M059J (cell line): ENCODE results near the gene HRH1. TPM values are rescaled to one million over a fixed set of nuclear protein-coding genes. Genes with fewer than 3 reads are reported as not detected.
"Not testable (repeated sequence)": the region's sequence is repeated elsewhere in the genome, so short reads cannot be mapped to it uniquely, and the experiment has no call there.

Experiments used
- DNase-seq: peaks from one replicate; pipeline ENCODE4 v3.0.0-alpha.2; 2012; ENCODE audit warnings: low read depth
- total RNA-seq: library from RNA; depleted of rRNA; stranded (reverse); fragments of >200 nt; shearing (Covaris generic); gene quantifications from 2 replicates; pipeline ENCODE4 v1.2.3, GENCODE V29; 2014

Gene HRH1
- total RNA-seq, 1 experiment from 2014 or later = 21.8 TPM

DNA sequence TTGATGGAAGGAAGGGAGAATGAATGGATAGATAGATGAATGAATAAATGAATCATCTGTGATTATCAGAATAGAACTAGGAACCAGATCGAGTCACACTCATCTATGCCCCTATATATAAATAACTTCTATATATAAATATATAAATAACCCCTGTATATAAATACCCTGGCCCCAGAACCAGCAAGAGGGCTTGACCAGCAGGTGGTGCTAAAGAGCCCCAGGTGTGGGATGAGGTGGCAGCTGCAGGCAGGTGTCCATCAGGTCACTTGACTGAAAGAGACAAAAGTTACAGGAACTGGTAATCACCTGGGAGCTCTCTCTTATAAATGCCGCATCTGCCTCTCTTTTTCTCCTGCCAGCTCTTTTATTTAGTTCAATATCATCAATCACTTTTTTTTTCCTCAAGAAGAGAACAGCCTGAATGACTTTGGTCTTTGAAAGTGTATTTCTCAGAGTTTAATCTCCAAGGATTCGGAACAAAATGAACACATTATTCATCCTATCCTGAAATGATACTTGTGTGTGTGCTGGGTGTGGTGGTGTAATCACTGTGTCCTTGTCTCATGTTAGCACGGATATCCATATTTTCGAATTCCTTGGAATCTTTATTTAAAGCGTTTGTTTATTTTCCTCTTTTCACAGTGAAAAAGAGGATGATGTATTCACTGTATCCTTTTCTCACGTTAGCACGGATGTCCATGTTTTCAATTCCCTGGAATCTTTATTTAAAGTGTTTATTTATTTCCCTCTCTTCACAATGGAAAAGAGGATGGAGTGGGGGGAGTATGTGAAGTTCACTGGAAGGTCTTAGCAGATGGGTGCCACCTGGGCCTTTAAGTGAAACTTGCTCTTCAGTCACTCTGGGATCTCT is 82.5 kb downstream of the HRH1 start:
- DNase-seq = peak; percentile 52

DNA sequence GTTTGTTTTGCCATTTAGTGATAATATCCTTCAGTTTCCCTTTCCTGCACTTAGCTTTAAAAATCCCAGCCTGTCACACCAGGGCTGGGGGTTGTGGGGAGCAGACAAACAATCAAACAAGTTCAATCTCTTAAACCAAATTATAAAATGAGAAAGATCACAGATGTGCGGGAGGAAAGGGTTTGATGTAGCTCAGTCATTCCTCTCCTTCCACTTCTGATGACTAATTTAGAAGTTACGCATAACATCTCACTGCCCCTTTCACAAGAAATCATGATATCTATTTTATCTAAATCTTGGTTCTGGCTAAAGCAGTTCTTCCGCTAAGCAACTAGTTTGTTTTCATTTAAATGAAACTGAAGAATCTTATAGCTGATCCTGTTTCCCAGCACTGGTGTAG is 83.8 kb downstream of the HRH1 start:
- peak; percentile 90 for DNase-seq

DNA sequence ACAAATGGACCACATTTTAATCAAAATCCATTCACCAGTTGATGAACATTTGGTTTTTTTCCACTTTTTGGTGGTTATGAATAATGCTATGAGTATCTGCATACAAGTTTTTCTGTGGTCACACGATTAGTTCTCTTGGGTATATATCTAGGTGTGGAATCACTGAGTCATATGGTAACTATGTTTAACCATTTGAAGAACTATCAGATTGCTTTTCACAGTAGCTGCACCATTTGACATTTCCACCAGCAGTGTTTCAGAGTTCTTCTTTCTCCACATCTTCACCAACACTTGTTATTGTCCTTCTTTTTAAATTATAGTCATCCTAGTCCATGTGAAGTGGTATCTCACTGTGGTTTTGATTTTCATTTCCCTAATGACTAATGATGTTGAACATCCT is 84.6 kb downstream of the HRH1 start:
- DNase-seq = peak; percentile 94

DNA sequence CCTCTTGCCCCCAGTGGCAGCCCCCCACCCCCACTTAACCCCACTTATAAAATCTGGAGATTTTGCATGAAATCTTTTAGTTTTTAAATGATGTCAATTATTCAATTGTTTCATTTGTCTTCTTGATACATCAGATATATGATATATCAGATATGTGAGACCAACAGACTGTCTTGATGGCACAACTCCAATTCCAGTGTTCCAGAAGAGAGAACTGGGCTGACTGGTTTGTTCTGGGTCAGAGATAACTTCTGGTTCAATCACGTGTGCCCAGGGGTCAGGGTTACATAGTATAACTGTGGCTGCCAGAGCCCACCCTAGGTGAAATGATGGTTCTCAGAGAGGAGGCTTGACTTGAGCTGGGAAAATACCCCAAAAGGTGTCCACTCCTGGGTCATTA is 85.5 kb downstream of the HRH1 start:
- DNase-seq = no peak

DNA sequence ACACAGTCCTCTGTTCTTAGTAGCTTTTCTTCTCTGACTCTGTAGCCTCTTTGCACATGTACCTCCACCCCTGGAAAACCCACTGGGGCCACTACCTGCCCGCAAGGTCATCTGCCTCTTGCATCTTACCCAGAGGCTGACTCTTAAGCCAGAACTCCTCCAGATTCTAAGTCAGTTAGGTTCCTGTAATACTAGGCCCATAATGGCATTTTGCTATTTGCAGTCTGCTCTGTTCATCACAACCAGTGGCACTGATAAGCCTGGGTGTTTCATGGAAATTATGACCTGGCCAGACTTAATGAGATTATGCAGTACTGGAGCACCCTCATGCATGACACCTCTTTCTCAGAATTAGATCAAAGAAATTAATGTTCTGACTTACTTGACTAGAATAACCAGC is 86.2 kb downstream of the HRH1 start:
- DNase-seq = no peak

DNA sequence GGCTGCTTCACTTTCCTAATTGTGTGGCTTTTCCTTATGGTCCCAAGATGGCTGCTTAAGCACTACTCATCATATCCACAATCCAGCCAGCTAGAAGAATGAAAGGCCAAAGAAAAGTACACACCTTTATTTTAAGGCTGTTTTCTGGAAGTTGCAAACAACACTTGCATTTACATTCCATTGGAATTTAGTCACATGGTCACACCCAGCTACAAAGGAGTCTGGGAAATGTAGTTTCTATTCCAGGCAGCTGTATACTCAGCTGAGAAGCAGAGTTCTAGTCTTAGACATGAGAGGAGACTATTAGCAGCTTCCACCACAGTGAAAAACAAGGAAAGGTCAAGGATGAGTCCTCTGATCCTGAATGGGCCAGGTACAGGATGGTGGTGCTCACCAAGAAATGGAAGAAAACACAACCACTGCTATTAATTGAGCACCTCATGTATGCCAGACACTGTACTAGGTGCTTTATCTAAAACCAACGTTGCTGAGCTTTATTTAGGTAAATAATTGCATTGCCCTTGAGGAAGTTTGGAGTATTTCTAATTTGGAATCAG is 89.9 kb downstream of the HRH1 start:
- DNase-seq = peak; percentile 39

DNA sequence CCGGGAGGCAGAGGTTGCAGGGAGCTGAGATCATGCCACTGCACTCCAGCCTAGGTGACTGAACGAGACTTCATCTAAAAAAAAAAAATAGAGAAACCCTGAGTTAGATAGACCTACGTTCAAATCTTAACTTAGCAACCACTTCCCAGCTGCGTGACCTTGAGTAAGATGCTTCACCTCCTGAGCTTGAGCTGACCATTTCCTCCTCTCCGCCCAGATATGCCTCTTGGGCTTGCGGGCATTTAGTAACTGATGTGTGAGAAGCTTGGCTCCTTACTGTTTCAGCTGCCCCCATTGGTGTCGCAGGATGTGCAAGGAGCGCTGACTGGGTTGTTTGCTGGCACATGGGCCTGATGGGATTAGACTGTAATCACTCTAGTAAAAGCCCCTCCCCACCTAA is 91.0 kb downstream of the HRH1 start:
- DNase-seq = no peak

DNA sequence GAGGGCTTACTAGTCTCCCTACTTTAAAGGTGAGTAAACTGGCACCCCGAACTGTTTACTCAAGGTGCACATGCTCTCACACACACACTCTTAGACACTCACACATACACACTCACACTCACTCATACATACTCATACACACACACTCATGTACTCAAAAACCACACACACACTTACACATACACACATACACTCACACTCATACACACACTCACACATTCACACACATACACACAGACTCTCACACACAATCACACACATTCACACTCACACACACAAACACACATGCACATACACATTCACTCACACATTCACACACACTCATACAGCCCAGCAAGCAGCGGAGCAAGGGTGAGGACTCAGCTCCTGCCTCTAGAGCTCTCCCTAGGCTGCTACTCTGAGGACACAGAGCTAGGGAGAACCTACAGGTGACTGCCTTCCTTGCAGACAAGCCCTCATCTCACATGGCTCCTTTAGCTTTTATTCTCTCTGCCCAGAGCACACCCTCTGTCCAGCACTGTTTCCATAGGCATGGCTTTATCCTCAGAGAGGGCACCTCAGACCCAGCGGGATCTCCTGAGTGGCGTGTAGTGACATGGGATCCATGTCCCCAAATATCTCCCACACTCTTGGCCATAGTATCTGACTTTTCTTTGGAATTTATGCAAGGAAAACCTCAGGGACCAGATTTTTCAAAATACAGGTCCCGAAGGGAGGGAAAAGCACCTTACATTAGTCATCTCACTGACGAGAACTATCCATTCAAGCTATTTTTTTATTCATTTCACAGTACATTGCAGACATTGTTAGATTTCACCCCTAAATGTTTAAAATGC is 91.8 kb downstream of the HRH1 start:
- DNase-seq = peak; percentile 29

DNA sequence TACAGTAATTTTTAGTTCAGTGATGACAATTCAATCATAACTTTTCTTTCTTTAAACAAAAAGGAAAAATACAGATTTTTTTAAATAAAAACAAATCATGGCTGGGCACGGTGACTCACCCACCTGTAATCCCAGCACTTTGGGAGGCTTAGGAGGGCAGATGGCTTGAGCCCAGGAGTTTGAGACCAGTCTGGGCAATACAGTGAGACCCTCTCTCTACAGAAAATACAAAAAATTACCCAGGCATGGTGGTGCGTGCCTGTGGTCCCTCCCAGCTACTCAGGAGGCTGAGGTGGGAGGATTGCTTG is 92.3 kb downstream of the HRH1 start:
- peak; percentile 34 for DNase-seq

DNA sequence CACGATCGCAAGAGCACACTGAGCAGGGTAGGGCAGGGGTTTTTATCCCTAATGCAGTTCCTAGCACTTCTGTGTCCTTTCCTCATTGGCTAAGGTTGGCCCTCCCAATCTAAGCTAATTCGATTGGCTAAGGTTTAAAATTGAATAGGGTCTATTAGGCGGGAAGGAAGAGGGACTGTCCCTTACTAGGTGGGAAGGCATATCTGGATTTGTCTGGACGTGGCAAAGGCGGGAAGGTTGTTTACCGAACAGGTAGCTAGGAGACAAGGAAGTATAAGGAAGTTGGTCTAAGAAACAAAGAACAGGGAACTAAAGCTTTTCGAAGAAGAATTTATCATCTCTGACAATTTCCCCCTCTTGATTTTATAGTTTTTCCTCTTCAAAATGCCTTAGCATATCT is 93.1 kb downstream of the HRH1 start:
- DNase-seq = no peak

DNA sequence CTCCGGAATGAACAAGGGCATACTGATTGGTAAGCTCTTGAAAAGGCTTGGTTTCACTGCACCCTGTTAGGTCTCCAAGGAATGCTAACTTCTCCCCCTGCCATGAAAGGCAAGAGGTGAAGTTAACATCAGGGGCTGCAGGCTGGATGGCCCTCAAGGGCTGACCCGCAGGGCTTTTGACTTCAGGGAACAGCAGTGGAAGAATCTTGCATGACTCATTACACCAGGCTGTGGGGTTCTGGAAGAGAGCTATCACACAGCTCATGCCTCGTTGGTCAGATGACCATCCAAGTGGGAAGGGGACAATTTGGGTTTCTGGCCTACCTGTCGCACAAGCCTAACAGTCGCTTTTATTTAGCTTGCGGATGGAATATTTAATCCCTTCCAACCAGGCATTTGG is 94.3 kb downstream of the HRH1 start:
- DNase-seq = peak; percentile 60

DNA sequence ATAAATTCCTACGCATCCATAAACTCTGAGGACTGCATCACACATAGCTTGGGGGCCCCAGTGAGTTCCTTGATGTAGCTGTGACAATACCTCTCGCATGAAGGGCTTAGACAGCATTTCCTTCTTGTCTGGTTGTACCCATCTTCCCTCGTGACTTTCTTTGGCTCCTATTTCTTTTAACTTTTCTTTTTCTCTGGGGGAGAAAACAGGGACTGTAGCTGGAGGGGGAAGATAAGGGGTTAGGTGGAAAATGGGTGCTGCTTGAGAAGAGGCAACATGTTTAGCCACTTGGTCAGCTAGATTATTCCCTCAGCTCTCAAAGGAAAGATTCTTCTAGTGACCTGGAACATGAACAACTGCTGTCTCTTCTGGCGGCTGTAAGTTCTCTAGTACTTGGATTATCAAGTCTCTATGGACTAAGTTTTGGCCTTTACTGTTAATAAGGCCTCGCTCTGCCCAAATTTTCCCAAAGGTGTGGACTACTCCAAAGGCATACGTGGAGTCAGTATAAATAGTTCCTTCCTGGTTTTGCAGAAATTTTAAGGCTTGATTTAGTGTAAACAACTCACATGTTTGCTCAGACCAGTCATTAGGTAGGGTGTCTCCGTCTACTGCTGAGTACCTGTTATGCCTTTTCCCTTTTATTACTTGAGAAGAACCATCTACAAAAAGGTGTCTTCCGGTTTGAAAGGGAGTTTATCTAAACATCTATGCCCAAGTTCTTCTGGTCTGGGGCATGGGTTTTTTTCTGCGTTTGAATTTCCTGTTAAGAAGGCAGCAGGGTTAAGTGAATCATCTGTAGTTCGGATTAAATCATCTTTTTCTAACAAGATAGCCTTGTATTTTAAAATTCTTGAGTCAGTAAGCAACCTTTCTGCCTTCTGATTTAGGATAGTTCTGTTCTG is 96.9 kb downstream of the HRH1 start:
- DNase-seq = no peak

DNA sequence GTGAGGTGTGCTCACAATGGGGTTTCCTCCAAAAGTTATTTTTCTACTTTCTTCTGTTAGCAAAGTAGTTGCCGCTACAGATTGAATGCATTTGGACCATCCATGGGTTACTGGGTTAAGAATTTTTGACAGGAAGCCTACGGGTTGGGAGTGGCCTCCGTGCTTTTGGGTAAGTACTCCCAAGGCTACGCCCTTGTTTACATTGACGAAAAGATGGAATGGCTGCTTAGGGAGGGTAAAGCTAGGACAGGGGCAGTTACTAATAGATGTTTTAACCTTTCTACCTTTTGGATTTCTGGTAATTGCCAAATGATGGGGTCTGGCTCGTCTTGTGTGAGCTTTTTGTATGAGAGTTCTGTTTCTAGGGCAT is 97.5 kb downstream of the HRH1 start:
- DNase-seq = no peak

DNA sequence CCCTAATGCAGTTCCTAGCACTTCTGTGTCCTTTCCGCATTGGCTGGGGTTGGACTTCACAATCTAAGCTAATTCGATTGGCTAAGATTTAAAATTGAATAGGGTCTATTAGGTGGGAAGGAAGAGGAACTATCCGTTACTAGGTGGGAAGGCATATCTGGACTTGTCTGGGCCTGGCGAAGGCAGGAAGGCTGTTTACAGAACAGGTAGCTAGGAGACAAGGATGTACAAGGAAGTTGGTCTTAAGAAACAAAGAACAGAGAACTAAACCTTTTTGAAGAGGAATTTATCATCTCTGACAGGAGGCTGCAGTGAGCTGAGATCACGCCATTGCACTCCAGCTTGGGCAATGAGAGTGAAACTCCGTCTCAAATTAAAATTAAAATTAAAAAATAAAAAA is 100.6 kb downstream of the HRH1 start:
- no peak for DNase-seq

DNA sequence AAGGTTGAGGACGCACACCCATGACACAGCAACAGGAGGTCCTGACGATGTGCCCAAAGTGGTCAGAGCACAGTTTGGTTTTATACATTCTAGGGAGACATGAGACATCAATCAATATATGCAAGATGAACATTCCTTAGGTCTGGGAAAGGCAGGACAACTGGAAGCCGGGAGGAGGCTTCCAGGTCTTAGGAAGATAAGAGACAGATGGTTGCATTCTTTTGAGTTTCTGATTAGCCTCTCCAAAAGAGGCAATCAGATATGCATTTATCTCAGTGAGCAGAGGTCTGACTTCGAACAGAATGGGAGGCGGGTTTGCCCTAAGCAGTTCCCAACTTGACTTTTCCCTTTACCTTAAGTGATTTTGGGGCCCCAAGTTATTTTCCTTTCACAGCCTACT is 101.2 kb downstream of the HRH1 start:
- not testable (repeated sequence) for DNase-seq

DNA sequence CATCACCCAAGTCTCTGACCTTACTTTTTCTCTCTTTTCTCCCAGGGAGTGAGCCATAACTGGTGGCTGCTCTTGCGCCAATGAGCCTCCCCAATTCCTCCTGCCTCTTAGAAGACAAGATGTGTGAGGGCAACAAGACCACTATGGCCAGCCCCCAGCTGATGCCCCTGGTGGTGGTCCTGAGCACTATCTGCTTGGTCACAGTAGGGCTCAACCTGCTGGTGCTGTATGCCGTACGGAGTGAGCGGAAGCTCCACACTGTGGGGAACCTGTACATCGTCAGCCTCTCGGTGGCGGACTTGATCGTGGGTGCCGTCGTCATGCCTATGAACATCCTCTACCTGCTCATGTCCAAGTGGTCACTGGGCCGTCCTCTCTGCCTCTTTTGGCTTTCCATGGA is 104.7 kb downstream of the HRH1 start:
- no peak for DNase-seq

DNA sequence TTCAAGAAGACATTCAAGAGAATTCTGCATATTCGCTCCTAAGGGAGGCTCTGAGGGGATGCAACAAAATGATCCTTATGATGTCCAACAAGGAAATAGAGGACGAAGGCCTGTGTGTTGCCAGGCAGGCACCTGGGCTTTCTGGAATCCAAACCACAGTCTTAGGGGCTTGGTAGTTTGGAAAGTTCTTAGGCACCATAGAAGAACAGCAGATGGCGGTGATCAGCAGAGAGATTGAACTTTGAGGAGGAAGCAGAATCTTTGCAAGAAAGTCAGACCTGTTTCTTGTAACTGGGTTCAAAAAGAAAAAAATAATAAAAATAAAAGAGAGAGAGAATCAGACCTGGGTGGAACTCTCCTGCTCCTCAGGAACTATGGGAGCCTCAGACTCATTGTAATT is 106.2 kb downstream of the HRH1 start:
- no peak for DNase-seq

DNA sequence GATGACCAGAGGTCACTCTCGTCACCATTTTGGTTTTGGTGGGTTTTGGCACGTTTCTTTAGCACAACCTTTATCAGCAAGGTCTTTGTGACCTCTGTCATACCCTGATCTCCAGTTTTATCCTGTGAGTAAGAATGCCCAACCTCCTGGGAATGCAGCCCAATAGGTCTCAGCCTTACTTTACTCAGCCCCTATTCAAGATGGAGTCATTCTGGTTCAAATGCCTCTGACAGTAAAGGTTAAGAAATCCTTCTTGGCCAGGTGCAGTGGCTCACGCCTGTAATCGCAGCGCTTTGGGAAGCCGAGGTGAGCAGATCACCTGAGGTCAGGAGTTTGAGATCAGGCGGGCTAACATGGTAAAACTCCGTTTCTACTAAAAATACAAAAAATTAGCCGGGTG is 114.7 kb downstream of the HRH1 start:
- no peak for DNase-seq

DNA sequence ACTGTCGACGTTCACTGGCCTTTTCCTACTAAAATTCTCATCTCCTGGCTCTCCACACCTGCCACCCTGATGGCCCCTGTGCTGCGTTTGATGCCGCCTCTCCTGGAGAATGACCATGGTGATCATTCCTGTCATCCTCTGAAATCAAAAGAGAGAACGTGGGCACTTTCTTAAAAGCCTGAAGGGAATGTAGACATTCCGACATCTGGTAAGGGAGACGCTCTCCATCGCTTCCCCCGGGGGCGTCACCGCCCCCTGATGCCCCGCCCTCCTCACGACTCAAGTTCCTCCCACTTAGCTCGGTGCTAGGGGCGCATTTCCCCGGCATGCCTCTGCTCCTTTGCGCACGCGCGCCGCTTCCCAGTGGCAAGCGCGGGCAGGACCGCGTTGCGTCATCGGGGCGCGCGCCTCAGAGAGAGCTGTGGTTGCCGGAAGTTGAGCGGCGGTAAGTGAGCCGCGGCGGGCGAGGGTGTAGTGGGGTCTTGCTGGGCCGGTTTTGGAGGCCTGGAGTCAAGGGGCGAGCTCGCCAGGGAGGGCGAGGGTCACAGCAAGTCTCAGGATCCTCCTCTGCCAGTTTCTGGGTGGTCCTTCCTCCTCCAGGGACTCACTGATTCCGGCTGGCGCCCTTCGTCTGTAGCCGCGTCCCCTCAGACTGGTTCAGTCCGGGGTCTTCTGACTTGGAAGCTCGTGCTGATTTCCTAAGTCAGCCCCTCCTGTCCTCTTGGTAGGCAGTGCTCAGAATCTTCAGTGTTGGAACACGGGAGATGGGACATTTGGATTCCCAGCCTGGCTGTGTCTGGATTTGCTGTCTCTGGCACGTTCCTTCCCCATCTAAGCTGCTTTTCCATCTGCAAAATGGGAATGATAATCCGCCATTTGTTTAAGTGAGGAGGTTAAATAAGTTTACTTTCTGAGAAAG is 118.0 kb downstream of the HRH1 start, which contains the start of gene ATG7:
ATG7 (plus strand) TSS at position 412 of the 919 bp plus-strand sequence. CDS start 26,299 bp downstream, outside the sequence.
- DNase-seq = peak; percentile 92

DNA sequence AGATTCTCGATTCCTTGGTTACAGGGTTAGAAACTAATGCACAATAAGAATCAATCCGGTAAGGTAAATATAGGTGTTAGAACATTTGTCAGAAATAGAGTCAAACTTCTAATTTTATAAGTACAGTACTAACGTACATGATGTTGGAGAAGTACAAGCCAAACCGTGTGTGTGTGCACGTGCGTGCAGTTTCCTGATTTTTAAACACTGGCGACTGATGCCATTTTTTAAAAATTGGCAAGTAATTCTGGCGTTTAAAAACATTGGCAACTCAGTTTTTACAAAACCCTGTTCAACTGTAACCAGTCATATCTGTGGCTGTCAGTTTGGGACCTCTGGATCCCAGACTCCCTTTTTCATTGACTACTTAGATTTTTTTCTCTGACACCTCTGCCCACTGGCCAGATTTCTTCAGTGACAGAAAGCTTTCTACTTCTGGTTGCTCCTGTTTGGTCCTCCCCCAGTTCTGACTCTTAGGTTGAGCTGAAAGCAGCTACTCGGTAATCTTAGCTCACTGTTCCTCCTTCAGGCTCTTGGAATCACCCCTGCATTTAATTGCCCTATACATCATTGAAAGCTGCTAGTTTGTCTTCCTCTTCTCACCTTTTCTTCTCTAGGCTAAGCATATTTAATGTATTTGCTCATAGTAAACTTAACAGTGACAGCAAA is 118.7 kb downstream of the HRH1 start:
- DNase-seq = peak; percentile 11
